GM12875 (cell line): ENCODE data around the gene MAP3K2.
"Not testable (repeated sequence)": the region's sequence is repeated elsewhere in the genome, so short reads cannot be mapped to it uniquely, and the experiment has no call there.

Experiments
- H3K4me3 ChIP-seq: one replicate; pipeline ENCODE4 v1.5.1; 2011; ENCODE audit warnings: low read depth, low read length, control low read depth
- CTCF ChIP-seq: IDR thresholded peaks from 2 replicates; pipeline ENCODE4 v1.5.1; 2011; ENCODE audit warnings: low read depth, mild to moderate bottlenecking, control low read depth, inconsistent platforms, low read length, moderate library complexity, borderline replicate concordance; ENCODE audit not compliant: insufficient read depth

MAP3K2 gene

GRCh38 chr2:127357591-127357990 lies 30.2 kb downstream of the MAP3K2 start:
- no peak for TF ChIP-seq CTCF
- no peak overlapping the region for H3K4me3 ChIP-seq

- TF ChIP-seq CTCF, result no peak
- no peak overlapping the region for H3K4me3 ChIP-seq
Observed at GRCh38 chr2:127356531-127356930, 31.2 kb downstream of the MAP3K2 start.

- TF ChIP-seq CTCF, result peak; percentile 68
- no peak overlapping the region for H3K4me3 ChIP-seq
Observed at GRCh38 chr2:127355407-127356008, 32.3 kb downstream of the MAP3K2 start.

- H3K4me3 ChIP-seq, result not testable (repeated sequence)
Observed at GRCh38 chr2:127353873-127354676, 33.7 kb downstream of the MAP3K2 start.

- not testable (repeated sequence) for H3K4me3 ChIP-seq
Observed at GRCh38 chr2:127353223-127353622, 34.6 kb downstream of the MAP3K2 start.

GRCh38 chr2:127351603-127352002 lies 36.2 kb downstream of the MAP3K2 start:
- no peak for TF ChIP-seq CTCF
- H3K4me3 ChIP-seq, result no peak overlapping the region

GRCh38 chr2:127348426-127349000 lies 39.3 kb downstream of the MAP3K2 start:
- no peak overlapping the region for H3K4me3 ChIP-seq
- TF ChIP-seq CTCF, result no peak

GRCh38 chr2:127347734-127348392 lies 39.9 kb downstream of the MAP3K2 start:
- no peak overlapping the region for H3K4me3 ChIP-seq
- TF ChIP-seq CTCF, result no peak
